Liver (tissue), 9 donors: Measurements from ENCODE around the gene TMEM233. TPM values are rescaled to one million over a fixed set of nuclear protein-coding genes. Genes with fewer than 3 reads are reported as not detected.

Experiments used
- DNase-seq: peaks from one replicate; pipeline ENCODE4 v3.0.0-alpha.2; 2017; ENCODE audit warnings: low spot score
- H3K27ac ChIP-seq, 2 donors: one replicate each; pipeline ENCODE4 v1.7.0; 2013; ENCODE audit warnings: inconsistent platforms in 2 of 2, low read length in 2 of 2, control low read depth in 1 of 2, low read depth in 1 of 2, mild to moderate bottlenecking in 1 of 2
- H3K27me3 ChIP-seq, 4 donors: one replicate each; pipeline versions ENCODE4 v1.6.1 to v1.7.0; 2013; ENCODE audit warnings: low read length in 3 of 4, inconsistent platforms in 1 of 4, mild to moderate bottlenecking in 1 of 4, moderate library complexity in 1 of 4; ENCODE audit not compliant: control insufficient read depth in 4 of 4, insufficient read depth in 4 of 4
- H3K36me3 ChIP-seq, 4 donors: one replicate each; pipeline versions ENCODE4 v1.6.1 to v1.7.0; 2013; ENCODE audit warnings: low read length in 3 of 4, mild to moderate bottlenecking in 3 of 4, low read depth in 1 of 4, moderate library complexity in 1 of 4; ENCODE audit not compliant: control insufficient read depth in 4 of 4, insufficient read depth in 3 of 4
- H3K4me1 ChIP-seq, 4 donors: one replicate each; pipeline versions ENCODE4 v1.6.1 to v1.7.0; 2013; ENCODE audit warnings: low read length in 3 of 4, mild to moderate bottlenecking in 3 of 4, moderate library complexity in 1 of 4; ENCODE audit not compliant: control insufficient read depth in 4 of 4, insufficient read depth in 4 of 4
- H3K4me3 ChIP-seq, 3 donors: one replicate each; pipeline versions ENCODE4 v1.6.1 to v1.7.0; 2013; ENCODE audit warnings: low read length in 3 of 3, control low read depth in 1 of 3, low read depth in 1 of 3, mild to moderate bottlenecking in 1 of 3
- H3K9ac ChIP-seq, 2 donors: one replicate each; pipeline ENCODE4 v1.7.0; 2013; ENCODE audit warnings: low read length in 2 of 2, mild to moderate bottlenecking in 2 of 2, moderate library complexity in 2 of 2, control low read depth in 1 of 2, low read depth in 1 of 2
- H3K9me3 ChIP-seq, 4 donors: one replicate each; pipeline versions ENCODE4 v1.6.1 to v1.7.0; 2013; ENCODE audit warnings: low read length in 3 of 4; ENCODE audit not compliant: control insufficient read depth in 4 of 4
- CTCF ChIP-seq: fragments of 150-350 bp; IDR thresholded peaks from 2 replicates; pipeline ENCODE4 v1.5.1; 2017; ENCODE audit warnings: improper control_type of control experiment, low read depth, low read length; ENCODE audit not compliant: missing input control
- EGR1 ChIP-seq, 2 donors: IDR thresholded peaks; 2 replicates each; pipeline ENCODE4 v1.6.1; 2016 to 2018; ENCODE audit warnings: antibody characterized with exemption in 2 of 2, low read depth in 2 of 2
- FOXA2 ChIP-seq: IDR thresholded peaks from 2 replicates; pipeline ENCODE4 v1.6.1; 2016; ENCODE audit warnings: antibody characterized with exemption
- GABPA ChIP-seq, 2 donors: IDR thresholded peaks in 1 of 2; conservative IDR thresholded peaks in 1 of 2; 2 replicates each; pipeline ENCODE4 v1.6.1; 2016; ENCODE audit warnings: antibody characterized with exemption in 2 of 2, mild to moderate bottlenecking in 1 of 2, moderate library complexity in 1 of 2
- HNF4A ChIP-seq, 2 donors: conservative IDR thresholded peaks; 2 replicates each; pipeline ENCODE4 v1.6.1; 2016; ENCODE audit warnings: antibody characterized with exemption in 2 of 2, mild to moderate bottlenecking in 2 of 2
- JUND ChIP-seq, 2 donors: IDR thresholded peaks; 2 replicates each; pipeline ENCODE4 v1.6.1; 2016; ENCODE audit warnings: antibody characterized with exemption in 2 of 2
- MAX ChIP-seq: IDR thresholded peaks from 2 replicates; pipeline ENCODE4 v1.6.1; 2016; ENCODE audit warnings: antibody characterized with exemption
- RAD21 ChIP-seq, 2 donors: IDR thresholded peaks; 2 replicates each; pipeline ENCODE4 v1.6.1; 2016; ENCODE audit warnings: antibody characterized with exemption in 2 of 2, mild to moderate bottlenecking in 2 of 2
- REST ChIP-seq: IDR thresholded peaks from 2 replicates; pipeline ENCODE4 v1.6.1; 2016; ENCODE audit warnings: antibody characterized with exemption, mild to moderate bottlenecking
- RXRA ChIP-seq, 2 donors: IDR thresholded peaks; 2 replicates each; pipeline ENCODE4 v1.6.1; 2017 to 2018; ENCODE audit warnings: antibody characterized with exemption in 2 of 2, mild to moderate bottlenecking in 1 of 2
- TAF1 ChIP-seq: conservative IDR thresholded peaks from 2 replicates; pipeline ENCODE4 v1.6.1; 2016; ENCODE audit warnings: antibody characterized with exemption, mild to moderate bottlenecking
- YY1 ChIP-seq: IDR thresholded peaks from 2 replicates; pipeline ENCODE4 v1.6.1; 2016; ENCODE audit warnings: antibody characterized with exemption, mild to moderate bottlenecking
- ZBTB33 ChIP-seq: IDR thresholded peaks from 2 replicates; pipeline ENCODE4 v1.6.1; 2016; ENCODE audit warnings: antibody characterized with exemption
- WGBS: extraction: QIAGEN DNeasy Blood & Tissue Kit; methylation state at CpG from one replicate; pipeline ENCODE4 v1.1.7; 2013; 5-methylcytosine and 5-hydroxymethylcytosine counted together
- polyA plus RNA-seq, 2 donors: library from polyadenylated mRNA; stranded (reverse) in 1 of 2; unstranded in 1 of 2; fragments of 200-250 nt in 1 of 2; fragments of >200 nt in 1 of 2; fragmentation: Nextera tagmentation in 1 of 2; extraction: Ambion mirVana in 1 of 2; gene quantifications; one replicate each; pipeline versions ENCODE4 v1.2.1 to v1.2.3, GENCODE V29; 2013 to 2015
- total RNA-seq, 2 donors: library from RNA; depleted of rRNA; stranded (reverse); fragments of >200 nt; gene quantifications; one replicate each; pipeline ENCODE4 v1.2.3, GENCODE V29; 2014
- donor health status: healthy.
- donor health status: healthy.
- donor health status: healthy.
- donor health status: healthy.
- donor health status: healthy.

The TMEM233 gene
- total and polyA plus RNA-seq, 4 donors, result 0.05 to 0.17 (median 0.09) TPM

GRCh38 chr12:119678459-119678858, 84.9 kb downstream of the TMEM233 start:
- DNase-seq, result no peak
- H3K27me3 ChIP-seq, result no peaks in the 10 kb centered on the region
- H3K4me3 ChIP-seq, result no peak overlapping the region
- H3K36me3 ChIP-seq, result peaks cover 0 to 69% (median 52%) of the 10 kb centered on the region in 4 donors
- no peak overlapping the region for H3K9ac ChIP-seq
- no peaks in the 10 kb centered on the region for H3K9me3 ChIP-seq
- H3K4me1 ChIP-seq, result peaks cover 5 to 25% (median 16%) of the 10 kb centered on the region in 4 donors
- H3K27ac ChIP-seq, result no peak overlapping the region
- no peak for TF ChIP-seq HNF4A (conservative IDR thresholded peaks at IDR 0.05)
- no peak for TF ChIP-seq TAF1
- no peak for TF ChIP-seq ZBTB33
- TF ChIP-seq FOXA2, result no peak
- no peak for TF ChIP-seq MAX
- no peak for TF ChIP-seq RXRA (IDR thresholded peaks at IDR 0.05)
- no peak for TF ChIP-seq EGR1 (IDR thresholded peaks at IDR 0.05; ENCODE audit: low read depth in 2 of 2)
- no peak for TF ChIP-seq JUND (IDR thresholded peaks at IDR 0.05)
- no peak for TF ChIP-seq CTCF
- no peak for TF ChIP-seq GABPA (IDR thresholded peaks at IDR 0.05 in 1 of 2, conservative IDR thresholded peaks at IDR 0.05 in 1 of 2)
- no peak for TF ChIP-seq YY1
- WGBS, result 94% methylated on average over 7 of the region's 7 CpGs

DNA sequence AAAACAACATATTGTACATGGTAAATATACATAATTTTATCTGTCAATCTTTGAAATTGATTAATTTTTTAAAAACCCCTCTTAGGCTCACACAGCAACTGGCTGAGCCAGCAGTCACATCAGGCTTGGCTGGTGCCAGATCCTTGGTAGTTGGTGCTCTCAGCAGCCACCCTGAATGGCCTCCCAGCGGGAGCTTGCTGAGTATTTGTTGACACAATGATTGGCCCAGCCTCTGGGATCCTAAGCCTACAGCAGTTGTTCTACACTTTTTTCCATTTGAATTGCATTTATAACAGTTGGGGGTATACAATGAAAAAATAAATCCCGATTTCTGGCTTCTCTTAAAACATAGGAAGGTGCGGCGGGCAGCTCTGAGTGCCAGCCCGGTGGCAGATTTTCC, 85.5 kb downstream of the TMEM233 start:
- no peak overlapping the region for H3K9ac ChIP-seq
- TF ChIP-seq TAF1, result no peak
- TF ChIP-seq GABPA (IDR thresholded peaks at IDR 0.05 in 1 of 2, conservative IDR thresholded peaks at IDR 0.05 in 1 of 2), result peak in 1 of 2 donors; percentile 14
- TF ChIP-seq REST, result no peak
- TF ChIP-seq RAD21 (IDR thresholded peaks at IDR 0.05), result peak in 1 of 2 donors; percentile 7
- no peak for TF ChIP-seq FOXA2

More for the DNA sequence above, 85.5 kb downstream of the TMEM233 start:
- Histone ChIP-seq H3K27ac (no peak overlapping the region), H3K4me1 (peaks cover 7 to 29% (median 19%) of the 10 kb centered on the region in 4 donors), H3K9me3 (no peaks in the 10 kb centered on the region), H3K36me3 (peaks cover 0 to 62% (median 50%) of the 10 kb centered on the region in 4 donors), H3K4me3 (no peak overlapping the region), H3K27me3 (no peaks in the 10 kb centered on the region)
- WGBS, result 84% methylated on average over 5 of the region's 5 CpGs
- DNase-seq, result no peak
